SK-N-MC (cell line): ENCODE measurements around the gene ESR1.

ENCODE experiments used
- EZH2 ChIP-seq: fragments of 200-600 bp; sonication (generic); IDR thresholded peaks from one replicate; pipeline ENCODE4 v1.6.1; 2017; ENCODE audit warnings: antibody characterized with exemption
- POLR2AphosphoS5 ChIP-seq: IDR thresholded peaks from 2 replicates; pipeline ENCODE4 v1.6.1; 2012; ENCODE audit warnings: mild to moderate bottlenecking, low read depth, low read length, borderline replicate concordance

DNA sequence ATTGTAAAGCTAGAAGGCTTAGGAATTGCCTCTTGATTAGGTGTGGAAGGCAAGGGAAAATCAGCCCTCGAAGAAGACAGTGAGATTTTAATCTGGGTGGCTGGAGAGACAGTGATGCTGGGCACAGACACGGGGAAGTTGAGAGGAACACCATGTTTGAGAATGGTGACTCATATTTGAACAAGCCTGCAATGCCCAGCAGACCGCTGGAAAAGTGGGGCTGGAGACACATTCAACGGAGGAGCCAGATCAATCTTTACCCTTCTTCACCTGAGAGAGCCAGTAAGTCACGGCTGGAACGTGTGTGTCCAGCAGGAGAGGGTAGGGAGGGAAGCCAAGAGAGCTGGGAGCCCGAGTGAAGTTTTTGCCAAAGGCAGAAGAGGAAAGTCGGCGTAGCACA lies 3.7 kb upstream of the ESR1 start:
- TF ChIP-seq POLR2AphosphoS5 (no peak), EZH2 (no peak)
